Loucy (cell line): ENCODE results near the gene NCF4.

Source experiments
- H2AFZ ChIP-seq: fragments of 200-600 bp; sonication (generic); 2 replicates; pipeline ENCODE4 v1.6.0; 2016; ENCODE audit warnings: antibody characterized with exemption, mild to moderate bottlenecking, low read length, moderate library complexity
- H3F3A ChIP-seq: fragments of 200-600 bp; 2 replicates; pipeline ENCODE4 v1.6.0; 2016; ENCODE audit warnings: antibody characterized with exemption, low read depth, mild to moderate bottlenecking
- H3K27me3 ChIP-seq: fragments of 200-600 bp; sonication (generic); 2 replicates; pipeline ENCODE4 v1.6.1; 2014; ENCODE audit warnings: low read length, mild to moderate bottlenecking; ENCODE audit not compliant: insufficient read depth, poor library complexity, severe bottlenecking
- H3K36me3 ChIP-seq: fragments of 200-600 bp; sonication (generic); 2 replicates; pipeline ENCODE4 v1.6.1; 2016; ENCODE audit warnings: low read length; ENCODE audit not compliant: insufficient read depth
- H3K4me1 ChIP-seq: fragments of 200-600 bp; sonication (generic); 2 replicates; pipeline ENCODE4 v1.5.1; 2014; ENCODE audit warnings: low read length, mild to moderate bottlenecking; ENCODE audit not compliant: insufficient read depth, poor library complexity, severe bottlenecking
- H3K4me2 ChIP-seq: fragments of 200-600 bp; sonication (generic); 2 replicates; pipeline ENCODE4 v1.6.0; 2014; ENCODE audit warnings: antibody characterized with exemption, low read length, low read depth, mild to moderate bottlenecking; ENCODE audit not compliant: poor library complexity, severe bottlenecking
- H3K4me3 ChIP-seq: fragments of 200-600 bp; sonication (generic); 2 replicates; pipeline ENCODE4 v1.5.1; 2014; ENCODE audit warnings: low read length, mild to moderate bottlenecking, mixed read lengths; ENCODE audit not compliant: poor library complexity, severe bottlenecking
- H3K79me2 ChIP-seq: fragments of 200-600 bp; sonication (generic); 2 replicates; pipeline ENCODE4 v1.6.1; 2014; ENCODE audit warnings: low read length; ENCODE audit not compliant: insufficient read depth
- H3K9ac ChIP-seq: fragments of 200-600 bp; sonication (generic); 2 replicates; pipeline ENCODE4 v1.6.0; 2014; ENCODE audit warnings: mild to moderate bottlenecking, low read depth, low read length, moderate library complexity; ENCODE audit not compliant: poor library complexity, severe bottlenecking
- H3K9me2 ChIP-seq: fragments of 200-600 bp; sonication (generic); replicated peaks from 2 replicates; pipeline ENCODE4 v1.6.1; 2016; ENCODE audit warnings: low read depth, low read length, mixed read lengths
- H3K9me3 ChIP-seq: fragments of 200-600 bp; sonication (generic); 2 replicates; pipeline ENCODE4 v1.6.1; 2014; ENCODE audit warnings: mild to moderate bottlenecking, antibody characterized with exemption, low read length, low read depth; ENCODE audit not compliant: insufficient read depth
- H4K20me1 ChIP-seq: fragments of 200-600 bp; sonication (generic); 2 replicates; pipeline ENCODE4 v1.6.0; 2014; ENCODE audit warnings: antibody characterized with exemption, low read length, mild to moderate bottlenecking; ENCODE audit not compliant: insufficient read depth, poor library complexity, severe bottlenecking
- CTCF ChIP-seq: fragments of 200-600 bp; sonication (generic); conservative IDR thresholded peaks from 2 replicates; pipeline ENCODE4 v1.5.1; 2014; ENCODE audit warnings: mild to moderate bottlenecking, antibody characterized with exemption, low read length
- EZH2phosphoT487 ChIP-seq: fragments of 200-600 bp; IDR thresholded peaks from 2 replicates; pipeline ENCODE4 v1.6.1; 2018; ENCODE audit warnings: antibody characterized with exemption, mild to moderate bottlenecking, moderate library complexity, borderline replicate concordance

The NCF4 gene

GRCh38 chr22:36922711-36923110 lies 61.9 kb downstream of the NCF4 start:
- H3K4me1 ChIP-seq = no peaks in the 10 kb centered on the region
- H3K4me2 ChIP-seq = no peak overlapping the region
- TF ChIP-seq CTCF (no peak), EZH2phosphoT487 (no peak)
- H3K9me2 ChIP-seq = no peaks in the 10 kb centered on the region
- H3F3A ChIP-seq = no peaks in the 10 kb centered on the region
- H4K20me1 ChIP-seq = no peaks in the 10 kb centered on the region
- no peak overlapping the region for H3K4me3 ChIP-seq
- H3K27me3 ChIP-seq = no peaks in the 10 kb centered on the region
- H2AFZ ChIP-seq = no peak overlapping the region
- H3K9me3 ChIP-seq = no peaks in the 10 kb centered on the region
- H3K9ac ChIP-seq = no peak overlapping the region
- no peaks in the 10 kb centered on the region for H3K36me3 ChIP-seq
- no peaks in the 10 kb centered on the region for H3K79me2 ChIP-seq

- no peaks in the 10 kb centered on the region for H4K20me1 ChIP-seq
- no peak for TF ChIP-seq CTCF
- no peak for TF ChIP-seq EZH2phosphoT487
- H2AFZ ChIP-seq = no peak overlapping the region
- no peaks in the 10 kb centered on the region for H3K27me3 ChIP-seq
- H3K4me2 ChIP-seq = no peak overlapping the region
- H3K36me3 ChIP-seq = no peaks in the 10 kb centered on the region
- no peaks in the 10 kb centered on the region for H3K9me3 ChIP-seq
- H3F3A ChIP-seq = no peaks in the 10 kb centered on the region
- H3K9me2 ChIP-seq = no peaks in the 10 kb centered on the region
- H3K9ac ChIP-seq = no peak overlapping the region
- no peak overlapping the region for H3K4me3 ChIP-seq
- no peaks in the 10 kb centered on the region for H3K79me2 ChIP-seq
- H3K4me1 ChIP-seq = no peaks in the 10 kb centered on the region
These were observed 62.5 kb downstream of the NCF4 start for GRCh38 chr22:36923131-36923788.

- no peaks in the 10 kb centered on the region for H3K9me3 ChIP-seq
- no peaks in the 10 kb centered on the region for H4K20me1 ChIP-seq
- H3K9ac ChIP-seq = no peak overlapping the region
- TF ChIP-seq CTCF = no peak
- no peak for TF ChIP-seq EZH2phosphoT487
- no peak overlapping the region for H3K4me3 ChIP-seq
- H3K27me3 ChIP-seq = no peaks in the 10 kb centered on the region
- H3K79me2 ChIP-seq = no peaks in the 10 kb centered on the region
- H3K9me2 ChIP-seq = no peaks in the 10 kb centered on the region
- no peaks in the 10 kb centered on the region for H3K36me3 ChIP-seq
- H3K4me2 ChIP-seq = no peak overlapping the region
- H3K4me1 ChIP-seq = no peaks in the 10 kb centered on the region
- no peaks in the 10 kb centered on the region for H3F3A ChIP-seq
- H2AFZ ChIP-seq = no peak overlapping the region
These were observed 63.4 kb downstream of the NCF4 start for GRCh38 chr22:36924151-36924698.
